ENCODE results near the gene BMP8A.
"Not testable (repeated sequence)": the region's sequence is repeated elsewhere in the genome, so short reads cannot be mapped to it uniquely, and the experiment has no call there.

Gene BMP8A

GRCh38 chr1:39527190-39527579 is 35.7 kb downstream of the BMP8A start:
- ATAC-seq, DNase-seq: not testable (repeated sequence)

- ATAC-seq: no peak
- DNase-seq: no peak
Observed at GRCh38 chr1:39528082-39528481, 36.6 kb downstream of the BMP8A start.

GRCh38 chr1:39529901-39530535 is 38.6 kb downstream of the BMP8A start:
- DNase-seq (no peak), ATAC-seq (no peak)

GRCh38 chr1:39531526-39531925 is 40.1 kb downstream of the BMP8A start:
- ATAC-seq (no peak), DNase-seq (no peak)

- no peak for ATAC-seq
- DNase-seq: no peak
Observed at GRCh38 chr1:39533442-39533841, 42.0 kb downstream of the BMP8A start.

DNA sequence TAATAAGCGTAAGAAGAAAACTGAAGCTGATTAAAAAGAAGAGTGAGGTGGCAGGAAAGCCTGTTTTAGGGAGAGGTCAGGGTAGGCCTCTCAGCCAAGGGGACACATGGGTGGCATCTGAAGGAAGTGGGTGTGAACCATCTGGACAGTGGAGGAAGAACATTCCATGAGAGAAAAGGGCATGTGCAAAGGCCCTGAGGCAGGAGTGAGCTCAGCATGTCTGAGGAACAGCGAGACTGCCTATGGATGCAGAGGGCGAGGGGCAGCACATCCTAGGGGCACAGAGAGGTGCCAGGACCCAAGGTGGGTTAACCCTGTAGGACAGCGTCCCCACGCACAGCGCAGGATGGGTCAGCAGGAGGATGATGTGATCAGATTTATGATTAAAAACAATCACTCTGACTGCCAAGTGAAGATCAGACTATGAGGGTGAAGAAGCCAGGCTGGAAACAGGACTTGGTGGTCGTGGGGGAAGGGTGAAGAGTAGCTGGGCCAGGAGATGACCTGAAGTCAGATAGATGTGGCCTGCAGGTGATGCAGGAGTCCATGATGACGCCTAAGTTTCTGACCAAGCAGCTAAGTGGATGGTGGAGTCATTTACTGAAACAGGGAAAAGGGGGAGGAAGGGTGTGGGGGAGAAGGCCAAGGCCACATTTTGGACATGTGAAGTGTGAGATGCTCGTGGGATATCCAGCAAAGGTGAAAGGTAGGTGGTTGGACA is 47.3 kb downstream of the BMP8A start:
- DNase-seq (no peak), ATAC-seq (no peak)

DNA sequence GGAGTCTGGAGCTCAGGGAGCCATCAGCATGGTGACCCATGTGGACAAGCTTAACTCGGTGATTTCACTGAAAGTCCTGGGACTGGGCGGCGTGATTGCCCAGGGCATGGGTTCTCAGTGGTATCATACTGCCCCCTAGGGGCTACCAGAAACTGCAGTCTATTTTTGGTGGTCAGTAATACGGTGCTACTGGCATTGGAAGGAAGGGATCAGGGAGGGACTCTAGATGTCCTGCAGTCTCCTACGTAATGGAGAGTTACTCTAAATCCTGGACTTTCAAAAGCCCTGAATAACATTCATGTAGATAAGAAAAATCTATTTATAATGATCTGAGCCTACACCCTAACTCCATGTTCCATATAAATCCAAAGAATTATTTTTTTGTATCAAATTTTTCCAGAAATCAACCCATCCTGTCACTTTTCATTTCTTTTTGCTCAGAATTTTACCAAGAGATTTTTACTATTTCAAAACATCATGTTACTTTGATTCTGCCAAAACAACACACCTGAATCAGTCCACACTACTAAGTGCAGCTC is 47.9 kb downstream of the BMP8A start:
- peak; percentile 51 for DNase-seq
- ATAC-seq: peak; percentile 81

GRCh38 chr1:39540504-39541031 is 49.1 kb downstream of the BMP8A start:
- no peak for DNase-seq
- no peak for ATAC-seq

DNA sequence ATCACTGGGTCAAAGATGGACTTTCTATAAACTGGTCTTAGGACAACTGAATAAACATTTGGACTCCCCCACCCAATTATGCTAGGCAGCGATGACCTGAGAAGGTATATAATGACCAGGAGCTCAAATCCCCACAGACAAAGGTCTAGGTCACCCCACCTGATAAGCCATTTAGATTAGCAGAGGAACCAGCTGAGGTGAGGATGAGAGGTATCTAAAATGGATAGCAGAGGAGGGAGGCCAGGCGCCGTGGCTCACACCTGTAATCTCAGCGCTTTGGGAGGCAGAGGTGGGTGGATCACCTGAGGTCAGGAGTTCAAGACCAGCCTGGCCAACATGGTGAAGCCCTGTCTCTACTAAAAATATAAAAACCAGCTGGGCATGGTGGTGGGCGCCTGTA is 51.5 kb downstream of the BMP8A start:
- no peak for ATAC-seq
- DNase-seq: no peak

GRCh38 chr1:39544327-39544726 is 52.9 kb downstream of the BMP8A start:
- ATAC-seq: no peak
- no peak for DNase-seq

DNA sequence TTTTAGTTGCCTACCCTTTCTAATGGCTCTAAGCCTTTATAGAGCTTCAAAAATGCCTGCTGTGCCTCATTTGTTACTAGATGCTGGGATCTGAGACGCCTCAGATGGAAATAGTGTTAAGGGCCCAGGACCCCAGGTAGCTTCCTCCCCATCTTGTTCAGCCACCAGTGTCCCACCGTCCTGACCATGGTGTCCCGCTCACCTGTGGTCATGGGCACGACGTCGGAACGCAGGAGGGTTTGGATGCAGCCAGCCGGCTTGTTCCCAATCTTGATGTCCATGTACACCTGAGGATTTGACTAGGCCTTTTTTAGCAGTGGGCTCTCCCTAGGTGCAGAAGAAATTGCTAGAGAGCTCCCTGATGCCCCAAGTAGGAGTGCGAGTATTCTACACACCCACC is 54.1 kb downstream of the BMP8A start:
- no peak for ATAC-seq
- DNase-seq: no peak

DNA sequence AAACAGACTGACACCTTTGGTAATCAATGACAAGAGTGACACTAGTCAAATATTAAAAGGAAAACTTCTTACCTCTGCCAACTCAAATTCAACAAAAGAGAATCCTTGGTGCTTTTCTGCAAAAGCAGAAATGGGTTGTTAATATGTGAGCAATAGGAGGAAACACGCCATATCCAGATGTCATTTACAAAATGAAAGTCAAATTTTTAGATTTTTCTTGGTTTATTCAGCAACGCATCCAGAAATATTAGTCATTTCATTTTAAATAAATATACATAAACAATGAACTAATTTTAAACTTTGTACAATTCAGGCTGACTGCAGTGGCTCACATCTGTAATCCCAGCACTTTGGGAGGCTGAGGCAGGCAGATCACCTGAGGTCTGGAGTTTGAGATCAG is 62.8 kb downstream of the BMP8A start:
- no peak for DNase-seq

DNA sequence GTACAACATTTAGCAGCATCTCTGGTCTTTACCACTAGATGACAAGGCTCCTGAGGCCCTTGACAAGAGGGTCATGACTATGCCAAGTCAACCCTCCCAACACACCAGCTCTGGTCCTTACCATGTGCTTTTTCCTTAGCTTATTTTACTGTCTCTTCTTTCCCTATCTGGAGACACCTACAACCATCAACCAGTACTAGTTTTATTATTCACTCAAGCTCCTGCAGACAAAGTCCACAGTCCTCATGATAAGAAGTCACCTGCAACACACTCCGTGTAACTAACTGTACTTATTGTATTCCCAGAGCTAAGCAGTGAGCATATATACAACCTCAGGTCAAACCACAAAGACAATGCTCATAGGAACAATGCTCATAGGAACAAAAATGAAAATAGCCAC is 69.8 kb downstream of the BMP8A start:
- ATAC-seq (no peak), DNase-seq (no peak)

More for the DNA sequence above, 62.8 kb downstream of the BMP8A start:
- ATAC-seq: no peak

GRCh38 chr1:39562886-39563285 is 71.5 kb downstream of the BMP8A start:
- ATAC-seq (no peak), DNase-seq (no peak)

DNA sequence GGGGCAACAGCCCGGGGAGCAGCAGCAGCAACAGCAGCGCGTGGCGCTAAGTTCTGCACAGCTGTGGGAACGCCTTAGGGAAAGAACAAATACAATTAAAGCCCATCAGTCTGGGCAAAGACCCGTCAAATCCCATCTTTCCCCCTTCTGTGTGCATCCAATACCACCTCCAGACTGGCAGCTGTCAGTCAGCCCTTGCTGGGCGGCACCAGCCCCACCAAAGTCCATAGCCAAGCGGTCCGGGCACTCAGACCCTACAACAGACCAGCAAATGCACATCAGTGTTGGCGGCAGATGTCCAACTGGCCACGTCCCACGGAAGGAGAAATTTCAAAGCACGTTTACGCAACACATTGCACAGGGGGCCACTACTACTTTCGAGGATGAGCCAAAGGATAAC is 72.2 kb downstream of the BMP8A start:
- DNase-seq: no peak
- no peak for ATAC-seq

DNA sequence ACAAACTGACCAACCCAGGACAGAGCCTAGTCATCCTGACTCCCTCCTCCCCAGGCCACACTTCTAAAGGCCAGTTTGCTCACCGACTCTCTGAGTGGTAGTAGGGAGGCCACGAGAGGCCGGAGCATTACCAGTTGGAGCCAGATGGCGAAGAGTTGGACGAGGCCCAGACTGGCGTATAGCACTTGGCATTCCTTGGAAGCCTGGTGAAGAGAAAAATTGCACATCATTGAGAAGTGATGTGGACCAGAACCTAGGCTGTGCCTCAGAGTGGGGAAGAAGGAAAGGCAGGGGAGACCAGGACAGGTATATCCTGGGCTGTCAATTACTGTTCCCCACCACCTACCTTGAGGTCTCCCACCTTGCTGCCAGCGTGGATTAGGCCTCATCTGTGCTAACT is 72.9 kb downstream of the BMP8A start:
- DNase-seq (no peak), ATAC-seq (no peak)

GRCh38 chr1:39564941-39565340 is 73.5 kb downstream of the BMP8A start:
- ATAC-seq: no peak

GRCh38 chr1:39566441-39567137 is 75.2 kb downstream of the BMP8A start:
- DNase-seq (no peak), ATAC-seq (no peak)

More at GRCh38 chr1:39564941-39565340, 73.5 kb downstream of the BMP8A start:
- no peak for DNase-seq

DNA sequence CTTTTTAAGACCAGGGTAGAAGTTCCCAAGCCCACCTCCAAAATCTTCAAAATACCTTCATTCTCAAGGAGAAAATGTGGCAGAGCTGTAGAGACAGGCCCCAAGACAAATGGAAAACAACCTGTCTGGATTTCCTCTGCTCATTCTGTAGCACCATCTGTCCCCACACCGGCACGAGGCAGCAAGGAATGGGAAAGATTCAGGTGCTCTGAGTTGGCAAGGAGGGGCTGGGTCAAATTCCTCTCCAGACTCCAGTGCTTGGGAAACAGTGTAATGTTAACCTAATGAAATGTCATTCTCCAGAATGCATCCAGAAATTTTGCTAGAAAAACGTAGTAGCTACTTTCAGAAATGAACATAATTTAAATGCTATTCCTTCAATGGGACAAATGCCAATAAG is 75.9 kb downstream of the BMP8A start:
- no peak for ATAC-seq
- no peak for DNase-seq

GRCh38 chr1:39568208-39568607 is 76.8 kb downstream of the BMP8A start:
- DNase-seq (no peak), ATAC-seq (no peak)

DNA sequence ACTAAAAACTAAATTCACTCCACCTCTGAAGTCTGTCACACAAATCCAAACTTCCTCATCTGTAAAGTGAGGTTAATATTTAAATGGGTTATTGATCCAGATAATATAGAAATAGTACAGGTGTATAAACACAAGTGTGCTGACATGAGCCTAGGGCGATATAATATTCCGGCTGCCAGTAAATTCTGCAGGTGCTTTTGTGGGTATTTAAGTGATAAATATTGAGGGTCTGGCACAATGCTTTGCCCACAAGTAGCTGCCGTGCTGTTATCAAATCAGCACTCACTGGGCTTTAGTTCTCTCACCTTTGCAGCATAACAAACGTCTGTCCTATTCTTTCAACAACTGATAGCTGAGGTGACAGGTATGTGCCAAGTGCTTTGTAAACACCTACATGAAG is 77.6 kb downstream of the BMP8A start:
- no peak for DNase-seq
- ATAC-seq: no peak

DNA sequence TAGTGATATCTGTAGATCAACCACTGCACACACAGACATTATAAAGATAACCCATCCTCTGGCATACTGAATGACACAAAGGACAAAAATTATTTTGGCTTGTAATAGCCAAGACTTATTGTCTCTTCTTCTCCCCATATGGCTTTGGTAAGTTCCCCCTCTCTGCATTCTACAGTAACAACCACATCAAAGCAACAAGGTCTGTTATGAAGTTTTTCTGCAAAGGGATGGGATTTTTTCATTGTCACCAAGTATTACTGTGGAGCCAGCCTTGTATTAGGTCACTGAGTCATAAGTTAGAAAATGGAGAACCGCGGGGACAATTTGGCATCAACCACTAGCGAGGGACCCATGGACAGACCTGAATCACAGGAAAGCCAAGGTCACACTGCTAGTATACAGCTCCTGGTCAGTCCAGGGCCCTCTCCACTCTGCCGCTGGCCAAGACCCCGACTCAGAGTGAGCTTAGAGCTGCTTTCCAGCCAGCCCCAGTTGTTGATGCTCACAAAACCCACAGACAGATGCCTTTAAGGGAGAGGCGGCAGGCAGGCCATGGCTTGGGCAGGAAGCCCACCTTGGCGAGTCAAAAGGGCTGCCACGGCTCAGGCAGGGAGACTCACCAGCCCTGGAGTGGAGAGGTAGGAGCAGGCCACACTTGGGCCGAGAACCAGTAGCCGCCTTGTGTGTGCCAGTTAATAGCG is 79.2 kb downstream of the BMP8A start:
- DNase-seq: no peak
- no peak for ATAC-seq

- no peak for ATAC-seq
- DNase-seq: no peak
Observed at GRCh38 chr1:39571178-39571483, 79.7 kb downstream of the BMP8A start.
